MCF 10A (cell line): ENCODE results near the gene GPRC6A. TPM values are rescaled to one million over a fixed set of nuclear protein-coding genes. Genes with fewer than 3 reads are reported as not detected.

Experiments used
- BruUV-seq: library from RNA; stranded (reverse); fragments of 400-500 nt; replicated peaks from 2 replicates; lab custom pipeline; 2021; lab: Mats Ljungman, UMichigan
- CTCF ChIA-PET: fragments of 300-600 bp; sonication (Branson Sonifier 250); formaldehyde crosslinking; extraction: SDS; loops from one replicate; lab custom pipeline; 2021; ENCODE audit warnings: antibody characterized with exemption, inconsistent platforms; lab: Yijun Ruan, JAX
- POLR2A ChIA-PET: fragments of 300-600, 350-650 bp; sonication (Branson Sonifier 250); formaldehyde crosslinking; extraction: SDS; loops from one replicate; lab custom pipeline; 2020; ENCODE audit warnings: antibody characterized with exemption, inconsistent platforms; lab: Yijun Ruan, JAX
- DNase-seq: peaks from one replicate; pipeline ENCODE4 v3.0.0-alpha.2; 2018; ENCODE audit not compliant: unreplicated experiment
- H3K27ac Mint-ChIP-seq: one replicate; pipeline ENCODE4 v1.8.0; 2022; ENCODE audit warnings: mild to moderate bottlenecking, low read depth, mixed read lengths; ENCODE audit not compliant: unreplicated experiment
- H3K27me3 Mint-ChIP-seq: one replicate; pipeline ENCODE4 v1.8.0; 2022; ENCODE audit warnings: mixed read lengths; ENCODE audit not compliant: insufficient read depth, unreplicated experiment
- H3K36me3 Mint-ChIP-seq: one replicate; pipeline ENCODE4 v1.8.0; 2022; ENCODE audit warnings: mild to moderate bottlenecking, moderate library complexity, mixed read lengths; ENCODE audit not compliant: insufficient read depth, unreplicated experiment
- H3K4me1 Mint-ChIP-seq: one replicate; pipeline ENCODE4 v1.8.0; 2022; ENCODE audit warnings: mixed read lengths; ENCODE audit not compliant: insufficient read depth, unreplicated experiment
- H3K4me3 Mint-ChIP-seq: one replicate; pipeline ENCODE4 v1.8.0; 2022; ENCODE audit warnings: mild to moderate bottlenecking, moderate library complexity, mixed read lengths; ENCODE audit not compliant: unreplicated experiment
- H3K9me3 Mint-ChIP-seq: one replicate; pipeline ENCODE4 v1.8.0; 2022; ENCODE audit warnings: mixed read lengths; ENCODE audit not compliant: unreplicated experiment
- intact Hi-C: fragments of 100-400 bp; cut with micrococcal nuclease; formaldehyde crosslinking; loops from 2 replicates; pipeline ENCODE4 v1.14.1; 2022
- total RNA-seq: library from RNA; stranded (reverse); gene quantifications from 2 replicates; pipeline ENCODE4 v1.2.3, GENCODE V29; 2022
- TF ChIP-seq, protein P1 (sequence below): fragments of 200-600 bp; IDR thresholded peaks from one replicate; pipeline ENCODE4 v1.8.0; 2022; ENCODE audit warnings: antibody characterized with exemption, mild to moderate bottlenecking; ENCODE audit not compliant: unreplicated experiment

The GPRC6A gene
- total RNA-seq, 1 experiment from 2014 or later: not detected

DNA sequence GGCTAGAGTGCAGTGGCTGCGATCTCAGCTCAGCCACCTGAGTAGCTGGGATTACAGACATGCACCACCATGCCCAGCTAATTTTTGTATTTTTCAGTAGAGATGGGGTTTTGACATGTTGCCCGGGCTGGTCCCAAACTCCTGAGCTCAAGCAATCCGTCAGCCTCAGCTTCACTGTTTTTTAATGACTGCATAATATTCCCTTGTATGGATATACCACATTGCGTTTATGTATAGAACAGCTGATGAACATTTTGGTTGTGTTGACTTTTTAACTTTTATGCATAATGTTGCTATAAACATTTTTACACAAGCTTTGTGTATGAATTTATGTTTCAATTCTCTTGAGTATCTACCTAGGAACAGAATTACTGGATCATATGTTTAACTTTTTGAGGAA is 43.9 kb upstream of the GPRC6A start:
- no peak overlapping the region for H3K4me3 Mint-ChIP-seq
- peaks cover 82% of the 10 kb centered on the region for H3K27me3 Mint-ChIP-seq
- H3K36me3 Mint-ChIP-seq: no peaks in the 10 kb centered on the region
- H3K9me3 Mint-ChIP-seq: no peaks in the 10 kb centered on the region
- TF ChIP-seq, protein P1, sequence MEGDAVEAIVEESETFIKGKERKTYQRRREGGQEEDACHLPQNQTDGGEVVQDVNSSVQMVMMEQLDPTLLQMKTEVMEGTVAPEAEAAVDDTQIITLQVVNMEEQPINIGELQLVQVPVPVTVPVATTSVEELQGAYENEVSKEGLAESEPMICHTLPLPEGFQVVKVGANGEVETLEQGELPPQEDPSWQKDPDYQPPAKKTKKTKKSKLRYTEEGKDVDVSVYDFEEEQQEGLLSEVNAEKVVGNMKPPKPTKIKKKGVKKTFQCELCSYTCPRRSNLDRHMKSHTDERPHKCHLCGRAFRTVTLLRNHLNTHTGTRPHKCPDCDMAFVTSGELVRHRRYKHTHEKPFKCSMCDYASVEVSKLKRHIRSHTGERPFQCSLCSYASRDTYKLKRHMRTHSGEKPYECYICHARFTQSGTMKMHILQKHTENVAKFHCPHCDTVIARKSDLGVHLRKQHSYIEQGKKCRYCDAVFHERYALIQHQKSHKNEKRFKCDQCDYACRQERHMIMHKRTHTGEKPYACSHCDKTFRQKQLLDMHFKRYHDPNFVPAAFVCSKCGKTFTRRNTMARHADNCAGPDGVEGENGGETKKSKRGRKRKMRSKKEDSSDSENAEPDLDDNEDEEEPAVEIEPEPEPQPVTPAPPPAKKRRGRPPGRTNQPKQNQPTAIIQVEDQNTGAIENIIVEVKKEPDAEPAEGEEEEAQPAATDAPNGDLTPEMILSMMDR: no peak
- no peak for DNase-seq
- BruUV-seq: no TSS peak
- intact Hi-C loops: no loop called here
- no peak overlapping the region for H3K27ac Mint-ChIP-seq
- no peaks in the 10 kb centered on the region for H3K4me1 Mint-ChIP-seq
- ChIA-PET CTCF (no interaction called here), POLR2A (no interaction called here)

DNA sequence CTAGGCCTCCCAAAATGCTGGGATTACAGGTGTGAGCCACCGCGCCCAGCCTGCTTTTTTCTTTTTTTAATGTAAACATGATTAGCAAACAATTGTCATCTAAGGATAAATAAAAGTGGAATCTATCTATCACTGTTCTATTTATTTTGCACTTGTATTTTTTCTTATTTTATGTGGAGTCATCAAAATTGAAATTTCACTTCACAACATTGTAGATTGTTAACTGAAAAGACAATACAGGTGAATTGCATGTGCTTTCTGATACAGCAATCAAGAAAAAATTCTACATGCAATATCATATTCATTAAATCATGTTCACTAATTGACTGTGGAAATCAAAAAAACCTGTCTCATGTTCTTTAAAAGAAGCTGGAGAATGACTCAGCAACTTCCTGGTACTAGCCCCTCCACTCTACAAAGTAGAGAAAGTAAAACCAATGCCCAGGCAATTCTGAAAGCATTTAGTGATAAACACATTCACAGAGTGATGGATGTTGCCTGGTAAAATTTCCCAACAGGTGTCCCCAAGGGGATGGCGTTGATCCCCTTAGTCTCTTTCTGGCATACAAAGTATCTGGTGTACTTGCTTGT is 37.5 kb upstream of the GPRC6A start:
- no TSS peak for BruUV-seq
- Mint-ChIP-seq H3K9me3 (no peaks in the 10 kb centered on the region), H3K4me1 (no peaks in the 10 kb centered on the region), H3K36me3 (no peaks in the 10 kb centered on the region), H3K27me3 (peaks cover 69% of the 10 kb centered on the region), H3K4me3 (no peak overlapping the region), H3K27ac (no peak overlapping the region)
- CTCF ChIA-PET: no interaction called here
- TF ChIP-seq, protein P1: no peak
- intact Hi-C loops: no loop called here
- peak; percentile 9 for DNase-seq
- POLR2A ChIA-PET: no interaction called here

DNA sequence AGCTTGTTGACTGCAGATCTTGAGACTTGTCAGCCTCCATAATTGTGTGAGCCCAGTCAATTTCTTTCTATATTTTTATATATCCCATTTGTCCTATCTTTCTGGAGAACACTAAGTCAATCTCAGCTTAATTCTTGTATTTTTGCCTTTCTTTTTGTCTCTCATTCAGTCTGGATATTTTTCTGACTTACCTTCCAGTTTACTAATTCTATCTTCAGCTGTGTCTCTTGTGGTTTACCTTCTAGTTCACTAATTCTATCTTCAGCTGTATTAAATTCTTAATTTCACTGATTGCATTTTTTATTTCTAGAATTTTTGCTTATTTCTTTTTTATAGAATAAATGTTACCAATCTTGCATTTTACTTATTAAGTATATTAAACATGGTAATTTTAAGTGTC is 30.4 kb upstream of the GPRC6A start:
- DNase-seq: no peak
- ChIA-PET POLR2A (no interaction called here), CTCF (no interaction called here)
- Mint-ChIP-seq H3K27ac (no peak overlapping the region), H3K9me3 (peaks cover 5% of the 10 kb centered on the region), H3K4me1 (no peaks in the 10 kb centered on the region), H3K4me3 (no peak overlapping the region), H3K36me3 (no peaks in the 10 kb centered on the region), H3K27me3 (peaks cover 48% of the 10 kb centered on the region)
- BruUV-seq: no TSS peak
- TF ChIP-seq, protein P1: no peak
- intact Hi-C loops: no loop called here

DNA sequence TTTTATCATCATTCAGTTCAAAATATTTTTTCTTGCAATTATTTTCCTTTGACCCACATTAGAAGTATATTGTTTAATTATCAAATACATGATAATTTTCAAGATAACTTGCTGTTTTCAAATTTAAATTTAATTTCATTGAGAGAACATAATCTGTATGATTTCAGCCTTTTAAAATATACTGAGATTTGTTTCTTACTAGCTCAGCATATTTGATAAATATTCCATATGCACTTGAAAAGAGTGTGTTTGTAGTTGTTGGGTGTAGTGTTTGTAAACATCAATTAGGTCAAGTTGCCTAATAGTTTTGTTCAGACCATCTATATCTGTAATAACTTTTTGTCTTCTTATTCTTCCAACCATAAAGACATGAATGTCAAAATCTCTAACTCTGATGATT is 29.2 kb upstream of the GPRC6A start:
- CTCF ChIA-PET: interaction anchor here (0.7 to 1.4 kb wide), 2 partner anchors 12 to 15 kb away, joined by 3 read pairs; no protein-coding TSS in a partner anchor
- no peaks in the 10 kb centered on the region for H3K36me3 Mint-ChIP-seq
- BruUV-seq: no TSS peak
- POLR2A ChIA-PET: no interaction called here
- no peak overlapping the region for H3K4me3 Mint-ChIP-seq
- intact Hi-C loops: no loop called here
- TF ChIP-seq, protein P1: no peak
- H3K27me3 Mint-ChIP-seq: peaks cover 36% of the 10 kb centered on the region
- H3K4me1 Mint-ChIP-seq: no peaks in the 10 kb centered on the region
- H3K27ac Mint-ChIP-seq: no peak overlapping the region
- peaks cover 14% of the 10 kb centered on the region for H3K9me3 Mint-ChIP-seq
- no peak for DNase-seq
